Suprapubic skin (tissue), 4 donors: ENCODE data around the gene RNF44. TPM values are rescaled to one million over a fixed set of nuclear protein-coding genes. Genes with fewer than 3 reads are reported as not detected.

ENCODE experiments used
- DNase-seq, 2 donors: peaks; one replicate each; pipeline ENCODE4 v3.0.0-alpha.2; 2019; ENCODE audit warnings: low spot score in 2 of 2
- H3K27ac ChIP-seq: fragments of 200-600 bp; sonication (generic); one replicate; pipeline ENCODE4 v1.5.1; 2019
- H3K27me3 ChIP-seq: fragments of 200-600 bp; sonication (generic); one replicate; pipeline ENCODE4 v1.5.1; 2019
- H3K36me3 ChIP-seq: fragments of 200-600 bp; sonication (generic); one replicate; pipeline ENCODE4 v1.5.1; 2019
- H3K4me1 ChIP-seq: fragments of 200-600 bp; sonication (generic); one replicate; pipeline ENCODE4 v1.5.1; 2019
- H3K4me3 ChIP-seq: fragments of 200-600 bp; sonication (generic); one replicate; pipeline ENCODE4 v1.5.1; 2019; ENCODE audit warnings: mild to moderate bottlenecking
- H3K9me3 ChIP-seq: fragments of 200-600 bp; sonication (generic); one replicate; pipeline ENCODE4 v1.5.1; 2019
- CTCF ChIP-seq, 2 donors: fragments of 200-600 bp in 1 of 2; fragments of 450-650 bp in 1 of 2; sonication (generic) in 1 of 2; IDR thresholded peaks; one replicate each; pipeline ENCODE4 v1.5.1; 2016 to 2019; ENCODE audit warnings: antibody characterized with exemption in 2 of 2, mild to moderate bottlenecking in 1 of 2, moderate library complexity in 1 of 2
- EP300 ChIP-seq: sonication (generic); formaldehyde crosslinking; IDR thresholded peaks from one replicate; pipeline ENCODE4 v1.6.1; 2017; ENCODE audit warnings: antibody characterized with exemption
- POLR2A ChIP-seq, 2 donors: fragments of 450-650 bp; IDR thresholded peaks; one replicate each; pipeline ENCODE4 v1.6.1; 2017; ENCODE audit warnings: antibody characterized with exemption in 2 of 2, mild to moderate bottlenecking in 2 of 2, moderate library complexity in 2 of 2
- POLR2AphosphoS5 ChIP-seq, 3 donors: sonication (generic); formaldehyde crosslinking; IDR thresholded peaks; one replicate each; pipeline ENCODE4 v1.6.1; 2017; ENCODE audit warnings: antibody characterized with exemption in 3 of 3
- WGBS: methylation state at CpG from one replicate; pipeline ENCODE4 v1.1.5; 2018; 5-methylcytosine and 5-hydroxymethylcytosine counted together
- total RNA-seq, 4 donors: library from RNA; depleted of rRNA; stranded (reverse); fragments of >200 nt; gene quantifications; one replicate each; pipeline ENCODE4 v1.1.0, GENCODE V29; 2016

RNF44 gene
- total RNA-seq, result 10 to 100 TPM; 36.9 to 65.9 (median 46.3) TPM

DNA sequence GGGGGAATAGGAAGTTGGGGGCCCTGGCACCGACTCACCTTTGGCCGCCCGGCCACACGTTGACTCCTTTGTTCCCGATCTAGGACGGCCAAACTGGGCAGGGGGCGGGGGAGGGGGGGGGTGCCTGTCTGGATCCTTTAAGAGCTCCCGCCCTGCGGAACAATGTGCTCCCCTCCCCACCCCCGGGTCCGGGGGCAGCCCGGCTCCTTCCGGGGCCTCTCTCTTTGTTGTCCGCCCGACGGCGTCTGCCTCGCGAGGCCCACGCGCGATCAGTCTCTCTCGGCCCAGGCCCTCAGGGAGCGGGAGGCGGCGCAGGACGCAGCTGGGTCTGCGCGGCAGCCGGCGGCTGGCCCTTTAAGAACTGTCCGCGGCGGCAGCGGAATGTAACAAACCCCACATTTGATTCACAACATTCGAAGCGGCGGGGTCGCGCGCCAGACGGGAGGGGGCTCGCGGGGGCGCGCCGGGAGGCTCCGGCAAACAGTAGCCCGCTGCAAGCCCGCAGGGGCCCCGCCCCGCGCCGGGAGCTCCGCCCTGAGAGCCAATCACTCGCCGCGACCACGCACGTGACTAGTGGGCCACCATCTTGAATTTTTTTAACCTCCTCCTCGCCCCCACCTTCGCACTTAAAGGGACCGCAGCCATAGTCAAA lies at the start of gene RNF44:
RNF44 (minus strand) TSS at position 501 of the 652 bp plus-strand sequence. CDS start 4,930 bp downstream, outside the sequence.
- Histone ChIP-seq H3K27ac (peak within 1 kb of the TSS; percentile 95), H3K27me3 (no peaks in the 10 kb centered on the region), H3K36me3 (peaks cover 2% of the 10 kb centered on the region), H3K4me1 (peaks cover 71% of the 10 kb centered on the region), H3K4me3 (peak within 1 kb of the TSS; percentile 76), H3K9me3 (no peaks in the 10 kb centered on the region)
- no peak for TF ChIP-seq CTCF (IDR thresholded peaks at IDR 0.05)
- TF ChIP-seq POLR2AphosphoS5 (IDR thresholded peaks at IDR 0.05), result peak in 1 of 3 donors; percentile 4
- 0% methylated on average over 10 of the region's 63 CpGs for WGBS
- DNase-seq, result peak; percentile 99

GRCh38 chr5:176583076-176583475 lies 45.9 kb upstream of the RNF44 start:
- peaks cover 6% of the 10 kb centered on the region for H3K9me3 ChIP-seq
- H3K4me1 ChIP-seq, result no peaks in the 10 kb centered on the region
- DNase-seq, result no peak
- TF ChIP-seq POLR2A (IDR thresholded peaks at IDR 0.05), result no peak
- TF ChIP-seq CTCF (IDR thresholded peaks at IDR 0.05), result no peak
- TF ChIP-seq POLR2AphosphoS5 (IDR thresholded peaks at IDR 0.05), result no peak
- no peak for TF ChIP-seq EP300
- no peak overlapping the region for H3K27ac ChIP-seq
- no peak overlapping the region for H3K4me3 ChIP-seq
- no peaks in the 10 kb centered on the region for H3K36me3 ChIP-seq
- H3K27me3 ChIP-seq, result no peaks in the 10 kb centered on the region
- WGBS, result 84% methylated on average over 4 of the region's 4 CpGs

DNA sequence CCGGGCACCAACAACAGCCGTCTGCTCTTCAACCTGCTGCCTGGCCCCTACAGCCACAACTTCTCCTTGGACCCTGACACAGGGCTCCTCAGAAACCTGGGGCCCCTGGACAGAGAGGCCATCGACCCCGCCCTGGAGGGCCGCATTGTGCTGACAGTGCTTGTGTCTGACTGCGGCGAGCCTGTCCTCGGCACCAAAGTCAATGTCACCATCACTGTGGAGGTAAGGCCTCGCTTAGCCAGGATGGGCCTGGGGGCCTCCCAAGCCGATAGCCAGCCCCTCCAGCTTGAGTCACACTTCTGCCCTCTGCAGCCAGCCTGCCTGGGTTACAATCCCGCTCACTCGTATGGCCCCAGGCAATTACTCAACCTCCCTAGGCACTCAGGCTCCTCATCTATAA lies 44.2 kb upstream of the RNF44 start:
- DNase-seq, result no peak
- TF ChIP-seq POLR2AphosphoS5 (IDR thresholded peaks at IDR 0.05), result no peak
- no peak for TF ChIP-seq POLR2A (IDR thresholded peaks at IDR 0.05)
- no peak for TF ChIP-seq EP300
- TF ChIP-seq CTCF (IDR thresholded peaks at IDR 0.05), result no peak
- Histone ChIP-seq H3K9me3 (peaks cover 6% of the 10 kb centered on the region), H3K27ac (no peak overlapping the region), H3K27me3 (no peaks in the 10 kb centered on the region), H3K4me3 (no peak overlapping the region), H3K4me1 (no peaks in the 10 kb centered on the region), H3K36me3 (no peaks in the 10 kb centered on the region)
- WGBS, result 73% methylated on average over 3 of the region's 12 CpGs

DNA sequence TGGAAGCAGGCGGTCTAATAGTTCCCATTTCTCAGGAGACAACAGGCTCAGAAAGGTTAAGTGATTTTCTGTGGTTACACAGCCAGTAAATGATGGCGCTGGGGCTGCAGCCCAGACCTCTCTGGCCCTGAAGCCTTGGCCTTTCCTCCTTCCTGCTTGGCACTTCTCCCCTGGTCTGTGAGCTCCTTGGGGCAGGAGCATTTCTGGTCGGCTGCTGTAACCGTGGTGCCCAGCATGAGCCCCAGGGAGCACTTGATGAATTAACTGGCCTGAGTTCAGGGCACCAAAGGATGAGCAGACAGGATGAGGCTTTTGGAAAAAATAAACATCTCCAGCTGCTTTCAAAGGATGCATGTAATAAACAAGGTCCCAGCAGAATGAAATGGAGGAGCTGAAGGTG lies 42.1 kb upstream of the RNF44 start:
- Histone ChIP-seq H3K27ac (no peak overlapping the region), H3K4me1 (no peaks in the 10 kb centered on the region), H3K4me3 (no peak overlapping the region), H3K36me3 (no peaks in the 10 kb centered on the region), H3K9me3 (peaks cover under 1% of the 10 kb centered on the region), H3K27me3 (peaks cover 9% of the 10 kb centered on the region)
- 55% methylated on average over 4 of the region's 4 CpGs for WGBS
- DNase-seq, result no peak
- no peak for TF ChIP-seq EP300

GRCh38 chr5:176578391-176578808 lies 41.2 kb upstream of the RNF44 start:
- Histone ChIP-seq H3K27ac (no peak overlapping the region), H3K36me3 (no peaks in the 10 kb centered on the region), H3K27me3 (peaks cover 9% of the 10 kb centered on the region), H3K9me3 (no peaks in the 10 kb centered on the region), H3K4me3 (no peak overlapping the region), H3K4me1 (no peaks in the 10 kb centered on the region)
- TF ChIP-seq POLR2A (IDR thresholded peaks at IDR 0.05) (no peak), CTCF (IDR thresholded peaks at IDR 0.05) (peak in 1 of 2 donors; percentile 43), EP300 (no peak), POLR2AphosphoS5 (IDR thresholded peaks at IDR 0.05) (no peak)
- DNase-seq, result no peak
- 69% methylated on average over 3 of the region's 15 CpGs for WGBS
